Thyroid gland (tissue), 4 donors: ENCODE data around the gene DDX3Y.

Experiments used
- POLR2A ChIP-seq, 2 donors: fragments of 450-650 bp; IDR thresholded peaks; one replicate each; pipeline ENCODE4 v1.6.1; 2017; ENCODE audit warnings: antibody characterized with exemption in 2 of 2, mild to moderate bottlenecking in 2 of 2, moderate library complexity in 1 of 2
- TF ChIP-seq, protein P1 (sequence below), 6 experiments: fragments of 200-600 bp in 3 of 6; fragments of 450-650 bp in 3 of 6; sonication (generic) in 3 of 6; IDR thresholded peaks; one replicate each; pipeline ENCODE4 v1.5.1; 2016 to 2019; ENCODE audit warnings: antibody characterized with exemption in 6 of 6, mild to moderate bottlenecking in 2 of 6, inconsistent platforms in 1 of 6, moderate library complexity in 1 of 6

DNA sequence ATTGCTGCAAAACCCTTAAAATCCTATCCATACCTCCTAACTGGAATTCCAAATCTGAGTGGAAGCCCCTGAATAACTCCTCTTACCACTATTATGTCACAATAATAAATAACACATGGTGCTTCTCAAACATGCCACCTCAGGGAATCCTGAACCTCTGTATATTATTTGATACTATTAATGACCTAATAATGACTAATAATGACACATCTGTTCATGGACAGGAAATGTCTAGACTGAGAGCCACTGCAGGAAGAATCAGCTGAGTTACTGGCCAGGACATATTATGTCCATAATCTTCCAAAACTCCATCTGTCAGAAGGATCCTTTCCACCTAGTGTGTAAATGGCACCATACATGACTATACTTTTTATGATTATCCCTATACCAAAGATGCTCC lies 7.7 kb upstream of the DDX3Y start:
- TF ChIP-seq, protein P1, sequence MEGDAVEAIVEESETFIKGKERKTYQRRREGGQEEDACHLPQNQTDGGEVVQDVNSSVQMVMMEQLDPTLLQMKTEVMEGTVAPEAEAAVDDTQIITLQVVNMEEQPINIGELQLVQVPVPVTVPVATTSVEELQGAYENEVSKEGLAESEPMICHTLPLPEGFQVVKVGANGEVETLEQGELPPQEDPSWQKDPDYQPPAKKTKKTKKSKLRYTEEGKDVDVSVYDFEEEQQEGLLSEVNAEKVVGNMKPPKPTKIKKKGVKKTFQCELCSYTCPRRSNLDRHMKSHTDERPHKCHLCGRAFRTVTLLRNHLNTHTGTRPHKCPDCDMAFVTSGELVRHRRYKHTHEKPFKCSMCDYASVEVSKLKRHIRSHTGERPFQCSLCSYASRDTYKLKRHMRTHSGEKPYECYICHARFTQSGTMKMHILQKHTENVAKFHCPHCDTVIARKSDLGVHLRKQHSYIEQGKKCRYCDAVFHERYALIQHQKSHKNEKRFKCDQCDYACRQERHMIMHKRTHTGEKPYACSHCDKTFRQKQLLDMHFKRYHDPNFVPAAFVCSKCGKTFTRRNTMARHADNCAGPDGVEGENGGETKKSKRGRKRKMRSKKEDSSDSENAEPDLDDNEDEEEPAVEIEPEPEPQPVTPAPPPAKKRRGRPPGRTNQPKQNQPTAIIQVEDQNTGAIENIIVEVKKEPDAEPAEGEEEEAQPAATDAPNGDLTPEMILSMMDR (IDR thresholded peaks at IDR 0.05), result no peak
- no peak for TF ChIP-seq POLR2A (IDR thresholded peaks at IDR 0.05)
